Esophagus muscularis mucosa (tissue), 3 donors: ENCODE results near the gene SELENOO.

Experiments
- CTCF ChIP-seq, 3 experiments: fragments of 200-600 bp in 2 of 3; fragments of 450-650 bp in 1 of 3; sonication (generic) in 2 of 3; IDR thresholded peaks; one replicate each; pipeline ENCODE4 v1.5.1; 2017 to 2019; ENCODE audit warnings: antibody characterized with exemption in 3 of 3, mild to moderate bottlenecking in 2 of 3, moderate library complexity in 1 of 3
- POLR2A ChIP-seq: fragments of 450-650 bp; IDR thresholded peaks from one replicate; pipeline ENCODE4 v1.6.1; 2017; ENCODE audit warnings: antibody characterized with exemption, moderate library complexity, mild to moderate bottlenecking, low read depth

- TF ChIP-seq CTCF (IDR thresholded peaks at IDR 0.05) (no peak), POLR2A (no peak)
Observed at GRCh38 chr22:50199829-50200460, 866 bp upstream of the SELENOO start.
